COLO829 (cell line): Measurements from ENCODE around the gene PAM.
"Not testable (repeated sequence)": the region's sequence is repeated elsewhere in the genome, so short reads cannot be mapped to it uniquely, and the experiment has no call there.

ENCODE experiments used
- DNase-seq: peaks from one replicate; pipeline ENCODE4 v3.0.0; 2012; ENCODE audit warnings: low spot score

Gene PAM

DNA sequence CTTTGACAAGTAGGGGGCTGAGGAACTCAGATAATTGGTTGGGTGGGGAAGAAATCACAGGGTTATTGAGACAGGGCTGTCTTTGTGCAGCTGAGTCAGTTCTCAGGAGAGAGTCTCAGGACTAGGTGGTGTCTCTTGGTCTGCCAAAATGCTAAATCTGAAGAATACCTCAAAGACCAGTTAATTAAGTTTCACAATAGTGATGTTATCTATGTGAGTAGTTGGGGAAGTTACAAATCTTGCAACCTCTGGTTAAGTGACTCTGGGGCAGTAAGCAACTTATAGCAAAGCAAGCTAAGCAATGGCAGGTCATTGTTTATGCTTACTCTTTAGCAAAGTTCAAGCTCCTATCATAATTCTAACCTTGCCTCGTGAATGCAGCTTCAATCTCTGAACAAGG, 311.2 kb downstream of the PAM start:
- DNase-seq, result no peak

DNA sequence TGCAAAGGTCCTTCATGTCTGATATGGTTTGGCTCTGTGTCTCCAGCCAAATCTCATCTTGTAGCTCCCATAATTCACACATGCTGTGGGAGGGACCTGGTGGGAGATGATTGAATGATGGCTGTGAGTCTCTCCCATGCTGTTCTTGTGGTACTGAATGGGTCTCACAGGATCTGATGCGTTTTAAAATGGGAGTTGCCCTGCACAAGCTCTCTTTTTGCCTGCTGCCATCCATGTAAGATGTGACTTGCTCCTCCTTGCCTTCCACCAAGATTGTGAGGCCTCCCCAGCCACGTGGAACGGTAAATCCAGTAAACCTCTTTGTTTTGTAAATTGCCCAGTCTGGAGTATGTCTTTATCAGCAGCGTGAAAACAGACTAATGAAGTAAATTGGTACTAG, 318.4 kb downstream of the PAM start:
- not testable (repeated sequence) for DNase-seq

DNA sequence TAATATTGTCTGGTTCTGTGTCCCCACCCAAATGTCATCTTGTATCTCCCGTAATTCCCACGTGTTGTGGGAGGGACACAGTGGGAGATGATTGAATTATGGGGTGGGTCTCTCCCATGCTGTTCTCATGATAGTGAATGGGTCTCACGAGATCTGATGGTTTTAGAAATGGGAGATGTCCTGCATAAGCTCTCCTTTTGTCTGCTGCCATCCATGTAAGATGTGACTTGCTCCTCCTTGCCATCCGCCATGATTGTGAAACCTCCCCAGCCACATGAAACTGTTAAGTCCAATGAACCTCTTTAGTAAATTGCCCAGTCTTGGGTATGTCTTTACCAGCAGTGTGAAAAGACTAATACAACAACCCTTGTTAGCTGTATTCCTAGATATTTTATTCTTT, 320.3 kb downstream of the PAM start:
- DNase-seq, result no peak
